Natural killer cell treated with Interleukin-12 subunit alpha and Interleukin-12 subunit beta and Interleukin-15 and Interleukin-18, amount 100 ng/mL, for 72 hours (primary cell): ENCODE data around the gene FRY. TPM values are rescaled to one million over a fixed set of nuclear protein-coding genes. Genes with fewer than 3 reads are reported as not detected.
A peak's percentile ranks its signal among the peaks of the same experiment; 100 is the strongest.

Experiments
- ATAC-seq, 2 donors: fragments of 150-1000 bp; cut with Tn5 transposase in 1 of 2; sonication (Bioruptor Pico), chemical (Tn5 transposase) in 1 of 2; 2 replicates each; pipeline ENCODE4 v1.10.0; 2021
- DNase-seq: peaks from one replicate; pipeline ENCODE4 v3.0.0; 2022; ENCODE audit warnings: low spot score
- H3K27ac Mint-ChIP-seq, 2 donors: 1 replicate in 1 of 2; 2 replicates in 1 of 2; pipeline ENCODE4 v1.8.0; 2022; ENCODE audit warnings: mixed read lengths in 2 of 2, mild to moderate bottlenecking in 1 of 2, moderate library complexity in 1 of 2
- H3K27me3 Mint-ChIP-seq, 2 donors: 1 replicate in 1 of 2; 2 replicates in 1 of 2; pipeline ENCODE4 v1.8.0; 2022; ENCODE audit warnings: mixed read lengths in 2 of 2
- H3K36me3 Mint-ChIP-seq: one replicate; pipeline ENCODE4 v1.8.0; 2022; ENCODE audit warnings: mixed read lengths
- H3K4me1 Mint-ChIP-seq, 2 donors: 1 replicate in 1 of 2; 2 replicates in 1 of 2; pipeline ENCODE4 v1.8.0; 2022; ENCODE audit warnings: low read depth in 2 of 2, mixed read lengths in 2 of 2, mild to moderate bottlenecking in 1 of 2
- H3K4me3 Mint-ChIP-seq: one replicate; pipeline ENCODE4 v1.8.0; 2022; ENCODE audit warnings: mixed read lengths
- H3K9me3 Mint-ChIP-seq: 2 replicates; pipeline ENCODE4 v1.8.0; 2022; ENCODE audit warnings: mixed read lengths
- total RNA-seq, 2 donors: library from RNA; stranded (reverse); gene quantifications; one replicate each; pipeline ENCODE4 v1.2.3, GENCODE V29; 2022

The FRY gene
- total RNA-seq, 2 donors from 2014 or later, result 1.5 to 6.1 TPM

DNA sequence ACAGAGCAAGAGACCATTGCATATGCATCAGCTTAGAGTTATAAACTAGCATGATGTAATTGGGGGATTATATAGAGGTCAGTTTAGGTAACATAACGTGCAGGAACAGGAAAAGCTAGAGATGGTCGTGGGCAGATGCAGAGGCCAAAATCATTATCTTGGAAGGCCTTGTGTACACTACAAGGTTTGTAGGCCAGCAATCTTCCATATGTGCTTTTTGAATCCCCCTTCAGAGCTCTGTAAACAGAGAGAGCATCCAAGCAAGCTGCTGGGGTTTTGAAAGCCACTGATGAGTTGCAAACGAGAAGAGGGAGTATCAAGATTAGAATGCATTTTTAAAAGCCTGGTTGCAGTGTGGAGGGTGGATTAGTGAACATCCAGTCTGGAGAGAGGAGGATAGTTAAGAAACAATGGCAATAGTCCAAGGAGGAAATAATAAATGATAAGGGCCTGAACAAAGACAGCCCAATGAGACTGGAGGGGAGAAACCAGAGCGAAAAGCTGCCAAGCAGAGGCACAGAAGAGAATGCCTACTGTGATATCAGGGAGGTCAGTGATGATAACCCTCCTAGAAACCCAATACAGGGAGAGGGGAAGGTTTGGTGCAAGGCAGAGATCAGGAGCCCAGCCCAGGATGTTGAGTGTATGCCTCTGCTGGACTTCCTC is 174.0 kb downstream of the FRY start:
- H3K27ac Mint-ChIP-seq, result no peak overlapping the region
- H3K4me1 Mint-ChIP-seq, result no peaks in the 10 kb centered on the region
- no peaks in the 10 kb centered on the region for H3K27me3 Mint-ChIP-seq
- no peak overlapping the region for H3K4me3 Mint-ChIP-seq
- H3K9me3 Mint-ChIP-seq, result no peaks in the 10 kb centered on the region
- no peaks in the 10 kb centered on the region for H3K36me3 Mint-ChIP-seq
- ATAC-seq (peak in 1 of 2 donors; percentile 40), DNase-seq (no peak)

DNA sequence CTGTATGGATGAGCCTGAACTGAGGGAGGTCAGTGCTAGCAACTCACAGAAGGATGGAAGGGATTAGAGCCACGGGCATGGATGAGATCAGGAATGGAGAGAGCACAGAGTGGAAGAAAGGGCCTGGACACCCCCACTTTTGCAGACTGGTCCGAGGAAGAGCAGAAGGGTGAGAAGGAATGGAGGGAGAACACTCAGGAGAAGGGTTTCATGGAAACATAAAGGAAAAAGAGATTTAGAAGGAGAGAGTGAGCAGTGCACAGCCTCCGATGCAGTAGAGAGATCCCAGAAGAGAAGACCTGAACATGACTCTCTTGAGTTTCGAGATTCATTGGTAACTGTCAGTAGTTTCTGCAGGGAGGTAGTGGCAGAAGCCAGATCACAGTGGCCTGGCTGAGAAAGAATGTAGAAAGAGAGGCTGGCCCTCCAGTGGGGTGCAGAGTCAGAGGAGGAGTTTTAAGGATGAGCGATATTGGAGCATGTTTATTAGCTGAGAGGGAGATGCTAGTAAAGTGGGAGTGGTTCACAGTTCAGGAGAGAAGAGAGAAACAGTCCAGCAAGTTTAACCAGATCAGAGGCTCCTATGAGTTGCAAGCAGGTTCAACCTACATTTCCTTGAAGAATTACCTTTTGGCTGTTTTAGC is 174.6 kb downstream of the FRY start:
- no peak overlapping the region for H3K4me3 Mint-ChIP-seq
- H3K4me1 Mint-ChIP-seq, result no peaks in the 10 kb centered on the region
- ATAC-seq, result peak in 1 of 2 donors; percentile 36
- no peaks in the 10 kb centered on the region for H3K9me3 Mint-ChIP-seq
- no peak overlapping the region for H3K27ac Mint-ChIP-seq
- no peak for DNase-seq
- no peaks in the 10 kb centered on the region for H3K36me3 Mint-ChIP-seq
- H3K27me3 Mint-ChIP-seq, result no peaks in the 10 kb centered on the region

DNA sequence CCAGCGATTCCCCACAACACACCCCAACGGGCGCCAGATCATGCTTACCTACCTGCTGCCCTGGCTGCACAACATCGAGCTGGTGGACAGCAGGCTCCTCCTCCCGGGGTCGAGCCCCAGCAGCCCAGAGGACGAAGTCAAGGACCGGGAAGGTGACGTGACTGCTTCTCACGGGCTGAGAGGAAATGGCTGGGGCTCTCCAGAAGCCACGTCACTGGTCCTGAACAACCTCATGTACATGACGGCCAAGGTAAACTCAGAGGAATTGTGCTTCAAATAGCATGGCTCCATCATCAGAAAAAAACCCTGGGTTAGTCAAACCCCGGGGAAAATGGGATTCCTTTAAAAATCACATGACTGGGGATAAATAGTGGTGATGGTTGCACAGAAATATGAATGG is 177.3 kb downstream of the FRY start:
- DNase-seq (no peak), ATAC-seq (no peak)
- no peak overlapping the region for H3K27ac Mint-ChIP-seq
- no peaks in the 10 kb centered on the region for H3K27me3 Mint-ChIP-seq
- no peaks in the 10 kb centered on the region for H3K9me3 Mint-ChIP-seq
- no peaks in the 10 kb centered on the region for H3K4me1 Mint-ChIP-seq
- no peak overlapping the region for H3K4me3 Mint-ChIP-seq
- H3K36me3 Mint-ChIP-seq, result no peaks in the 10 kb centered on the region

DNA sequence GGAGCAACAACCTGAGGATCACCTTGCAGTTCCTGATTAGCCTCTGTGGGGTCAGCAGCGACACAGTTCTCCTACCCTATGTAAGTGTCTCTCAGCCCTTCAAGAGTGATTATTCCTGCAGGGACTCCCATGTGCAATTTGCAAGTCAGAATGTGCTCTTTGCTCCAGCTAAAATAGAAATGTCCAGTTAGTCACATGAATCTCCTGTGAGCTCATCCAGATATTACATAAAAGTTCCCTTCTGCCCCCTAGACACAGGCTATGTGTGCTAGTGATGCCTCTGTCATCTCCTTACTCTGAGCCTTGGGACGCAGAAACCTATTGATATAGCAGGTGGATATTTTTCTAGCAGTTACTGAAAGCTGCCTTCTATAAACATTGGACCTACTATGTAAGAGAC is 178.1 kb downstream of the FRY start:
- H3K36me3 Mint-ChIP-seq, result no peaks in the 10 kb centered on the region
- H3K27ac Mint-ChIP-seq, result no peak overlapping the region
- no peak overlapping the region for H3K4me3 Mint-ChIP-seq
- DNase-seq (no peak), ATAC-seq (no peak)
- no peaks in the 10 kb centered on the region for H3K27me3 Mint-ChIP-seq
- H3K4me1 Mint-ChIP-seq, result no peaks in the 10 kb centered on the region
- no peaks in the 10 kb centered on the region for H3K9me3 Mint-ChIP-seq

DNA sequence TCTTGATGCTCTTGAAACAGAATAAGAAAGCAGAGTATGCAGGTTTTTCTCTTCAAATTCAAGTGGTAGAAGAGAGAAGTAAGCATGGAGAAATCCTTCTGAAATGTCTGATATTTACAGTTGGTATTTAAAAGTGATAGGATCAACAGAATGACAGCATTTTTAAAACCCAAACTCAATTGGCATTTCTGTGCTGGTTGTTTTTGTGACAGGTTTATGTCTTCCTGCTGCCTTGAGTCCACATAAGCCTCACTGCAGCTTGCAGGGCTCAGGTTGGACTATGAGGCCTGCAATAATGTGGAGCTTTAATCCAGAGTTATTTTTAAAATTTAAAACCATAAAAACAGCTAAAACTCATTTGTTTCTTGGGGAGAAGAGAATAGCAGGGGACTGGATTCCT is 178.5 kb downstream of the FRY start:
- H3K9me3 Mint-ChIP-seq, result no peaks in the 10 kb centered on the region
- H3K36me3 Mint-ChIP-seq, result no peaks in the 10 kb centered on the region
- no peaks in the 10 kb centered on the region for H3K4me1 Mint-ChIP-seq
- H3K27me3 Mint-ChIP-seq, result no peaks in the 10 kb centered on the region
- no peak for ATAC-seq
- DNase-seq, result no peak
- H3K27ac Mint-ChIP-seq, result no peak overlapping the region
- H3K4me3 Mint-ChIP-seq, result no peak overlapping the region

DNA sequence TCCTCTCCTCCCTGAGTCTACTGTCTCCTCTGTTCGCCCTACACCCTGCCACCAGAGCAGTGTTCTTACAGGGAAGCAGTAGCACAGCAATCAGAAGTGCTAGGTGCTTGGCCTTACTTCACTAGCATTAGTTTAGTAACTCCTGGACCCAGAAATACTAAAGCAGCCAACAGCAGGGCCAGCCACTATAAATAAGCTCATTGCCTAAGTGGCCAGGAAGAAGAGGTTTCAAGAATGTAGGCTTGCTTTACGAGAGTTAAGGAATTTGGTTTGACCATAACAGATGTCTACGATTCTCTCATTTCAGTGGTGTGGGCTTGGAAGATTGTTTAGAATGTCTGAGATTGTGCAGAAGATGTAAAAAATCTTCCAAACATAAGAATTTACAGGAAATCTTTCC is 180.2 kb downstream of the FRY start:
- DNase-seq (no peak), ATAC-seq (no peak)
- Mint-ChIP-seq H3K4me1 (no peaks in the 10 kb centered on the region), H3K9me3 (no peaks in the 10 kb centered on the region), H3K4me3 (no peak overlapping the region), H3K27ac (no peak overlapping the region), H3K27me3 (no peaks in the 10 kb centered on the region), H3K36me3 (no peaks in the 10 kb centered on the region)

DNA sequence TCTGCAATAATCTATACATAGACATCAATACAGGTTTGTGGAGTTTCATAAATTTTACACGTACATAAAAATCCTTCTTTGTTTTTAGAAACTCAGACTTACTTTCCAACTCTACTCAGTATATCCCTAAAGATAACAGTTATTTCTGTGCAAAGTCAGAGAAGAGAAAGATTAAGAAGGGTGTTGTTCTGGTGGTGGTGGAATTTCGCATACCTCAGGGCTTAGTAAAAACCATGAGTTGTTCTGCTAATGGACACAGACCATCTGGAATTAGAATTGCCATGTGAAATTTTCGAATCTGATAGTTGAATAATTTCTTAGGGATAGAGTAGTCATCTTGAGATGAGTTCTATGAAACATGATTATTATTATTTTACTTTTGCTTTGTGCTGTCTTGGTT is 180.8 kb downstream of the FRY start:
- H3K4me1 Mint-ChIP-seq, result no peaks in the 10 kb centered on the region
- ATAC-seq, result no peak
- no peak for DNase-seq
- no peak overlapping the region for H3K27ac Mint-ChIP-seq
- H3K9me3 Mint-ChIP-seq, result no peaks in the 10 kb centered on the region
- H3K4me3 Mint-ChIP-seq, result no peak overlapping the region
- H3K36me3 Mint-ChIP-seq, result no peaks in the 10 kb centered on the region
- H3K27me3 Mint-ChIP-seq, result no peaks in the 10 kb centered on the region

DNA sequence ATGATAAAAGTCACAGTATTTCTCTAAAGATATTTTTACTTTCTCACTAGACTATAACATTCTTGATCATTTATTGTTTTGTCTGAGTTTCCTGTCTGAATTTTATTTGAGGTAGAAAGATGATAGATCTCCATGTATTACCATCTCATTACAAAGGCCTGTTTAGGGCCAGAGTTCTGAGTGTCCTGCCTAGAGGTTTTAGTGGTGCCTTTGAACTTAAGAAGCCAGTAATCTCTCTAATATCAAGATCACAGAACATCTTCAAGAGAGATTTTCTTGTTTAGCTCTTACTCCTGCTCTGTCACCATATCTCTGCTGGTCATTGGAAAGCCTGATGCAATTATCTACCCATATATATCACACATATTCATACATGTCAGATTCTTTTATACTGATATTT is 182.1 kb downstream of the FRY start:
- H3K9me3 Mint-ChIP-seq, result no peaks in the 10 kb centered on the region
- no peak for ATAC-seq
- H3K36me3 Mint-ChIP-seq, result no peaks in the 10 kb centered on the region
- no peaks in the 10 kb centered on the region for H3K27me3 Mint-ChIP-seq
- no peak overlapping the region for H3K27ac Mint-ChIP-seq
- no peak for DNase-seq
- no peaks in the 10 kb centered on the region for H3K4me1 Mint-ChIP-seq
- no peak overlapping the region for H3K4me3 Mint-ChIP-seq

DNA sequence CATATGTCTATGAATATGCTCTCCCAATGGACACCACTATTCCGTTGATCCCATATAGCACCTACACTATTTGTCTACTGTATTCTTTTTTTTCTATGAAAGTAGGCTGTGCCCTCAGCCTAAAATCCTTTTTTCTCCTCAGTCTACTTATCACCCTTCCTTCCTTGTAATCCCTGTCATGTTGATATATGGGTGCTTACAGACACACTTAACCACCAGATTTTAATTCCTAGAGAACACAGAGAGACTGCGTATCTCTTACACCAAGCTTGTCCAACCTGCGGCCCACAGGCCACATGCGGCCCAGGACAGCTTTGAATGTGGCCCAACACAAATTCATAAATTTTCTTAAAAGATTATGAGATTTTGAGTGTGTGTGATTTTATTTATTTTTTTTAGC is 182.5 kb downstream of the FRY start:
- Mint-ChIP-seq H3K4me3 (no peak overlapping the region), H3K27me3 (no peaks in the 10 kb centered on the region), H3K9me3 (no peaks in the 10 kb centered on the region), H3K36me3 (no peaks in the 10 kb centered on the region), H3K4me1 (no peaks in the 10 kb centered on the region), H3K27ac (no peak overlapping the region)
- DNase-seq (no peak), ATAC-seq (no peak)

DNA sequence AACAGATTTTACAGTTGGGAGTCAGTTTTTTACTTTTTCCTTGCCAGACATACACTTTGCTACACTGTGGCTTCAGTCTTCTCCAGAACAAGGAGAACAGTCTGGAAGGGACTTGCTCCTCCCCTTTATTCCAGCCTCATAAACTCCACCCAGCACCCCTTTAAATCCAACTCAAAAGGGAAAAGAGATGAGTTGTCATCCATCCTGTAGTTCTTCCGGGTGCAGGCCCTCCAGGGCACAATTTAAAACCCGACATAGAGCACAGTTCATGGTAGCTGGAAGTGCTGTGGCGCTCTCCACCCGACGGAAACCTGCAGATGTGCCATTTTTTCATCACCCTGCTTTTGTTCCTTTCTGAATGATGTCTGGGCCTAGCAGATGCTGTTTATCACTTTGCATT is 184.7 kb downstream of the FRY start:
- DNase-seq, result no peak
- Mint-ChIP-seq H3K27ac (no peak overlapping the region), H3K4me3 (no peak overlapping the region), H3K9me3 (no peaks in the 10 kb centered on the region), H3K36me3 (no peaks in the 10 kb centered on the region), H3K27me3 (no peaks in the 10 kb centered on the region), H3K4me1 (no peaks in the 10 kb centered on the region)
- ATAC-seq, result no peak

DNA sequence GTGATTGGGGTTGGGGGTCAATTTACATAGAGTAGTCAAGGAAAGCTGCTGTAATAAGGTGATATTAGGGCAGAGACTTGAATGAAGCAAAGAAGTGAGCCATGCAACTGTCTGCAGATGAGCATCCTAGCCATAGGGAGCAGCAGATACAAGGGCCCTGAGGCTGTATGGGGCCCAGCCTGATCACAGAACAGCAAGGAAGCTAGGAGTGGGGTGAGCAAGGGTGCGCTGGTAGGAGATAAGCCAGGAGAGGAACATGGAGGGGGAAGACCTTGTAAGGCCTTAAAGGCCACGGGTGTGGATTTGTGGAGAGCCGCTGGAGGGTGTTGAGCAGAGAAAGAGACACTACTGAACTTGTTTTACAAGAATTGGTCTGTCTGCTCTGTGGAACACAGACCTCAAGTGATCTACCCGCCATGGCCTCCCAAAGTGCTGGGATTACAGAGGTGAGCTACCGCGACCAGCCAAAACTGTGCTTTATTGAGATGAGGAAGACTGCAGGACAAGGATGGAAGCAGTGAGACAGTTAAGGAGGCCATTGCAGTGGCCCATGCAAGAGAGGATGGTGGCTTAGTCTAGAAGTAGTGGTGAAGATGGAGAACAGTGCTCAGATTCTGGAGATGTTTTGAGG is 190.6 kb downstream of the FRY start:
- Mint-ChIP-seq H3K4me3 (no peak overlapping the region), H3K4me1 (no peaks in the 10 kb centered on the region), H3K9me3 (no peaks in the 10 kb centered on the region), H3K27ac (no peak overlapping the region), H3K27me3 (no peaks in the 10 kb centered on the region), H3K36me3 (peaks cover 4% of the 10 kb centered on the region)
- DNase-seq (no peak), ATAC-seq (peak in 1 of 2 donors; percentile 52)

DNA sequence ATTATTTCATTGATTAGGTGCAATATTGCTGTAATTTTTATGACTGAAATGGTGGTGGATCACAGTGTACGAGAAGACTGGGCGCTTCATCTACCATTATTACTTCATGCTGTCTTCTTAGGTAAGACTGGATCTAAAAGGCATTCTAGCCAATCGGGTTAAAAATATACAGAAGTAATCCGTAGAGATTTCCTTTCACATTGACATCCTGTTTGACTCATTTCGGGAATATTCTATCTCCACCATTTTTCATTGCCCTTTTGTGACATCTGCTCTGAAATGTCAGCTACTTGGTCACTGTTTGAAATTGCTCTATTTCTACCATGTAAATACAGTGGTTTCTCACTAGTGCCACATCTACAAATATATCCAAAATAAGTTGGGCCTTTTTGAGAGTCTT is 193.3 kb downstream of the FRY start:
- ATAC-seq, result no peak
- H3K36me3 Mint-ChIP-seq, result peaks cover 4% of the 10 kb centered on the region
- DNase-seq, result no peak
- H3K4me1 Mint-ChIP-seq, result no peaks in the 10 kb centered on the region
- no peak overlapping the region for H3K27ac Mint-ChIP-seq
- H3K9me3 Mint-ChIP-seq, result no peaks in the 10 kb centered on the region
- H3K4me3 Mint-ChIP-seq, result no peak overlapping the region
- H3K27me3 Mint-ChIP-seq, result no peaks in the 10 kb centered on the region

DNA sequence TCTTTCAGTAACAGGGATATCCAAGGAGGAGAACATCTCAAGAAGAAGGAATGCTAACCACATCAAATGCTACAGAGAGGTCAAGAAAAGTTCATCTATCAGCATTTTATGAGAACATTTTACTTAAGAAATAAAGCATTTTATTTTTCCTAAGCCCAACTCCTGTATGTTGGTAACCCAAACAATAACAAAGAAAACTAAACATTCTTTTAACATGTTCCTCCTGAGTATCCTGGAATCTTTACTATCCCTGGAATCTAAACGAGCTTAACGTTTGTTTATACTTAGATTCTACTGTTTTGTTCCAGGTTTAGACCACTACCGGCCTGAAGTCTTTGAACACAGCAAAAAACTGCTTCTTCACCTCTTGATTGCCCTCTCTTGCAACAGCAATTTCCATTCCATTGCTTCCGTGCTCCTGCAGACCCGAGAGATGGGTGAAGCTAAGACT is 193.9 kb downstream of the FRY start:
- H3K27me3 Mint-ChIP-seq, result no peaks in the 10 kb centered on the region
- H3K27ac Mint-ChIP-seq, result no peak overlapping the region
- no peak for DNase-seq
- ATAC-seq, result no peak
- H3K4me1 Mint-ChIP-seq, result no peaks in the 10 kb centered on the region
- peaks cover 4% of the 10 kb centered on the region for H3K36me3 Mint-ChIP-seq
- H3K9me3 Mint-ChIP-seq, result no peaks in the 10 kb centered on the region
- H3K4me3 Mint-ChIP-seq, result no peak overlapping the region

DNA sequence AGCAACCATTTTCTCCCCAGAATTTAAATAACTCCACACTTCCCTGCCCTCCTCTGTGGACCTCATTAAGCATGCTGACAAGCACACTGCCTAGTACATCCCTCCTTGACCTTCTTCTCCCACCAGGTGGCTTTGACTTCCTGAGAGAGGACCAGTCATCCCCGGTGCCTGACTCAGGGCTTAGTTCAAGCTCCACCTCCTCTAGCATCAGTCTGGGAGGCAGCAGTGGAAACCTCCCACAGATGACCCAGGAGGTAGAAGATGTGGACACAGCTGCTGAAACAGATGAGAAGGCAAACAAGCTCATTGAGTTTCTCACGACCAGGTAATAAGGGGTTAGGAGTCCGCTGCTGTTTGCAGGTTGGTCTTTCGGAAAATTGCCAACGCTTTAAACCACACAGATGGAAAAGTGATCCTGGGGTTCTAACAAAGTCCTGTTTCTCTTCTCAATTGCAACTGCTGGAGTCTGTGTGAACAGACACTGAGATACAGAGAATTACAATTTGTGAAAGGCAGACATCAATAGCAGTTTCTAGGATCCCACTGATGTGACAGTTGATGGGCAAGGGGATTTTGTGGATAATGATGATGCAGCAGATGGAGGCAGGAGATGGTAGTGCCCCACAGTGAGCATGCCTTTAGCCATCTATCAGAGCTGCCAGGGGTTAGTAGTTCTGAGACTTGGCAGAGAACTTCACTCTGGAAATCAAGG is 196.9 kb downstream of the FRY start:
- DNase-seq (no peak), ATAC-seq (no peak)
- H3K4me3 Mint-ChIP-seq, result no peak overlapping the region
- no peaks in the 10 kb centered on the region for H3K4me1 Mint-ChIP-seq
- peaks cover 4% of the 10 kb centered on the region for H3K36me3 Mint-ChIP-seq
- H3K9me3 Mint-ChIP-seq, result no peaks in the 10 kb centered on the region
- no peak overlapping the region for H3K27ac Mint-ChIP-seq
- H3K27me3 Mint-ChIP-seq, result no peaks in the 10 kb centered on the region
